ENCODE results near the gene TMEM219. TPM values are rescaled to one million over a fixed set of nuclear protein-coding genes. Genes with fewer than 3 reads are reported as not detected.

TMEM219 gene
- total and polyA plus RNA-seq, 4 donors: 88.0 to 244 (median 152) TPM

GRCh38 chr16:29983420-29984136 lies 21.7 kb downstream of the TMEM219 start:
- Histone ChIP-seq H3K36me3 (ENCODE audit: control insufficient read depth in 1 of 2, insufficient read depth in 2 of 2, low read length in 1 of 2) (peaks cover 9 to 10% of the 10 kb centered on the region in 2 donors), H3K4me3 (ENCODE audit: low read length in 2 of 2) (no peak overlapping the region), H3K9me3 (ENCODE audit: control insufficient read depth, low read length) (no peaks in the 10 kb centered on the region), H3K27ac (ENCODE audit: low read depth in 1 of 2, low read length in 2 of 2) (no peak overlapping the region), H3K27me3 (ENCODE audit: control insufficient read depth in 1 of 2, insufficient read depth in 2 of 2, low read length in 1 of 2) (no peaks in the 10 kb centered on the region), H3K4me1 (ENCODE audit: control insufficient read depth in 1 of 2, insufficient read depth in 2 of 2, low read length in 2 of 2) (no peaks in the 10 kb centered on the region)
- ATAC-seq (ENCODE audit: low FRiP score) (no peak), DNase-seq (peak; percentile 38 to 61)
- intact Hi-C loops (cut with DNase I): no loop called here
- WGBS, 2 donors: 85 to 86% methylated on average over 12 of the region's 12 CpGs

DNA sequence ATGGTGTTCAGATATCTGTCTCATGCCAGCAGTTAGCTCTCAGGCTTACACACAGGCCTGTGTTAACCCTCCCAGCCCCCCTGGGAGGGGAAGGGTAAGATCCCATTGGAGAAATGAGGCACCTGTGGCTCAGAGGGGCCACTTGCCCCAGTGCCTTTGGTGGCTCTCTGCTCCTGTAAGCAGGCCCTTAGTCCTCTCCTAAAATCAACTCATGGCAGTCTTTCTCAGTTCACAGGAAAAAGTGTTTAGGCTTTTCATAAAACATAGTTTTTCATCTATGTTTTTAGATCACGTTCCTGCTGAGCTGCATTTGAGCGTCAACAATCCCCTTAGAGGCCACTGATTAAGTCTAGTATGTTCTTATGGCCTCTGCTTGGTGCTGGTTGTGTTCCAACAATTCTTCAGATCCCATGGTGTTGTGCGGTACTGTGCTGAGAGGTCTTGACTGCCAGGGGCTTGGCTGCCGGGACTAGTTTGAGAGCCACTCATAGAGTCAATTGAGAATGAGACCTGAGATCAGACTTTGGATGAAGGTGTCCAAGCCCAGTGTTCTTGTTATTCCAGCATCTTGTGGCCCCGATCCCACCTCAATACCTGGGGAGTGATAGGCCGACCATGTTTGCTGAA lies 22.4 kb downstream of the TMEM219 start:
- Histone ChIP-seq H3K4me3 (ENCODE audit: low read length in 2 of 2) (no peak overlapping the region), H3K4me1 (ENCODE audit: control insufficient read depth in 1 of 2, insufficient read depth in 2 of 2, low read length in 2 of 2) (no peaks in the 10 kb centered on the region), H3K27ac (ENCODE audit: low read depth in 1 of 2, low read length in 2 of 2) (no peak overlapping the region), H3K36me3 (ENCODE audit: control insufficient read depth in 1 of 2, insufficient read depth in 2 of 2, low read length in 1 of 2) (peaks cover 9 to 10% of the 10 kb centered on the region in 2 donors), H3K27me3 (ENCODE audit: control insufficient read depth in 1 of 2, insufficient read depth in 2 of 2, low read length in 1 of 2) (no peaks in the 10 kb centered on the region), H3K9me3 (ENCODE audit: control insufficient read depth, low read length) (no peaks in the 10 kb centered on the region)
- no peak for ATAC-seq (ENCODE audit: low FRiP score)
- 81 to 83% methylated on average over 6 of the region's 6 CpGs for WGBS, 2 donors
- peak in 1 of 2 donors; percentile 49 for DNase-seq
- intact Hi-C loops (cut with DNase I): no loop called here

DNA sequence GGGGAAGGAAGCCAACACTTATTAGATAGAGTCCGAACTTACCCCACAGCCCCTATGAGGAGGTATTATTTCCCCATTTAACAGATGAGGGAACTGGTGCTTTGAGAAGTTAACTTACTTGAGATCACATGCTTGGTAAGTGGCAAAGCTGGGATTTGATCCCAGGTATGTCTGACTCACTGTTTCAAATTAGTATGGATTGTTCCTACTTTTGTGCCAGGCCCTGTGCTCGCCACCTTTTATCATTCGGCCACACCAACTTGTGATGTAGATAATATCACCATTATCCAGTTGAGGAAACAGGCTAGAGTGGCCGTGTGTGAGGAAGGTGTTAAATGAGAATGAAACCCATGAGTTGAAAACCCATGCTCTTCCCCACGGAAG lies 22.9 kb downstream of the TMEM219 start:
- intact Hi-C loops (cut with DNase I): no loop called here
- Histone ChIP-seq H3K27ac (ENCODE audit: low read depth in 1 of 2, low read length in 2 of 2) (no peak overlapping the region), H3K9me3 (ENCODE audit: control insufficient read depth, low read length) (no peaks in the 10 kb centered on the region), H3K36me3 (ENCODE audit: control insufficient read depth in 1 of 2, insufficient read depth in 2 of 2, low read length in 1 of 2) (peaks cover 9 to 10% of the 10 kb centered on the region in 2 donors), H3K4me1 (ENCODE audit: control insufficient read depth in 1 of 2, insufficient read depth in 2 of 2, low read length in 2 of 2) (no peaks in the 10 kb centered on the region), H3K27me3 (ENCODE audit: control insufficient read depth in 1 of 2, insufficient read depth in 2 of 2, low read length in 1 of 2) (no peaks in the 10 kb centered on the region), H3K4me3 (ENCODE audit: low read length in 2 of 2) (no peak overlapping the region)
- ATAC-seq (ENCODE audit: low FRiP score): no peak
- WGBS, 2 donors: 85 to 88% methylated on average over 5 of the region's 5 CpGs
- DNase-seq: no peak

- 92 to 93% methylated on average over 26 to 28 of the region's 28 CpGs for WGBS, 2 donors
- no peaks in the 10 kb centered on the region for H3K27me3 ChIP-seq (ENCODE audit: control insufficient read depth in 1 of 2, insufficient read depth in 2 of 2, low read length in 1 of 2)
- no peak overlapping the region for H3K27ac ChIP-seq (ENCODE audit: low read depth in 1 of 2, low read length in 2 of 2)
- ATAC-seq (ENCODE audit: low FRiP score): no peak
- H3K4me3 ChIP-seq (ENCODE audit: low read length in 2 of 2): no peak overlapping the region
- no peaks in the 10 kb centered on the region for H3K4me1 ChIP-seq (ENCODE audit: control insufficient read depth in 1 of 2, insufficient read depth in 2 of 2, low read length in 2 of 2)
- DNase-seq: peak; percentile 41 to 69
- peaks cover 8 to 9% of the 10 kb centered on the region in 2 donors for H3K36me3 ChIP-seq (ENCODE audit: control insufficient read depth in 1 of 2, insufficient read depth in 2 of 2, low read length in 1 of 2)
- intact Hi-C loops (cut with DNase I): no loop called here
- no peaks in the 10 kb centered on the region for H3K9me3 ChIP-seq (ENCODE audit: control insufficient read depth, low read length)
These were observed 23.5 kb downstream of the TMEM219 start for GRCh38 chr16:29985271-29985811.

GRCh38 chr16:29986231-29986630 lies 24.4 kb downstream of the TMEM219 start:
- no peaks in the 10 kb centered on the region for H3K27me3 ChIP-seq (ENCODE audit: control insufficient read depth in 1 of 2, insufficient read depth in 2 of 2, low read length in 1 of 2)
- intact Hi-C loops (cut with DNase I): no loop called here
- no peaks in the 10 kb centered on the region for H3K4me1 ChIP-seq (ENCODE audit: control insufficient read depth in 1 of 2, insufficient read depth in 2 of 2, low read length in 2 of 2)
- H3K27ac ChIP-seq (ENCODE audit: low read depth in 1 of 2, low read length in 2 of 2): no peak overlapping the region
- H3K9me3 ChIP-seq (ENCODE audit: control insufficient read depth, low read length): no peaks in the 10 kb centered on the region
- ATAC-seq (ENCODE audit: low FRiP score): no peak
- WGBS, 2 donors: 88 to 91% methylated on average over 20 of the region's 20 CpGs
- peaks cover 8 to 9% of the 10 kb centered on the region in 2 donors for H3K36me3 ChIP-seq (ENCODE audit: control insufficient read depth in 1 of 2, insufficient read depth in 2 of 2, low read length in 1 of 2)
- peak; percentile 23 to 71 for DNase-seq
- H3K4me3 ChIP-seq (ENCODE audit: low read length in 2 of 2): no peak overlapping the region

GRCh38 chr16:29986931-29987330 lies 25.1 kb downstream of the TMEM219 start:
- WGBS, 2 donors: 86 to 88% methylated on average over 5 of the region's 5 CpGs
- ATAC-seq (ENCODE audit: low FRiP score) (no peak), DNase-seq (peak in 1 of 2 donors; percentile 59)
- intact Hi-C loops (cut with DNase I): no loop called here
- Histone ChIP-seq H3K27ac (ENCODE audit: low read depth in 1 of 2, low read length in 2 of 2) (no peak overlapping the region), H3K36me3 (ENCODE audit: control insufficient read depth in 1 of 2, insufficient read depth in 2 of 2, low read length in 1 of 2) (peaks cover 5 to 8% of the 10 kb centered on the region in 2 donors), H3K4me3 (ENCODE audit: low read length in 2 of 2) (no peak overlapping the region), H3K9me3 (ENCODE audit: control insufficient read depth, low read length) (no peaks in the 10 kb centered on the region), H3K4me1 (ENCODE audit: control insufficient read depth in 1 of 2, insufficient read depth in 2 of 2, low read length in 2 of 2) (no peaks in the 10 kb centered on the region), H3K27me3 (ENCODE audit: control insufficient read depth in 1 of 2, insufficient read depth in 2 of 2, low read length in 1 of 2) (no peaks in the 10 kb centered on the region)

GRCh38 chr16:29987371-29988085 lies 25.6 kb downstream of the TMEM219 start:
- peak; percentile 36 to 72 for DNase-seq
- ATAC-seq (ENCODE audit: low FRiP score): no peak
- no peak overlapping the region for H3K27ac ChIP-seq (ENCODE audit: low read depth in 1 of 2, low read length in 2 of 2)
- H3K27me3 ChIP-seq (ENCODE audit: control insufficient read depth in 1 of 2, insufficient read depth in 2 of 2, low read length in 1 of 2): no peaks in the 10 kb centered on the region
- no peaks in the 10 kb centered on the region for H3K4me1 ChIP-seq (ENCODE audit: control insufficient read depth in 1 of 2, insufficient read depth in 2 of 2, low read length in 2 of 2)
- no peak overlapping the region for H3K4me3 ChIP-seq (ENCODE audit: low read length in 2 of 2)
- WGBS, 2 donors: 89 to 91% methylated on average over 34 to 35 of the region's 35 CpGs
- H3K9me3 ChIP-seq (ENCODE audit: control insufficient read depth, low read length): no peaks in the 10 kb centered on the region
- intact Hi-C loops (cut with DNase I): no loop called here
- peaks cover 5 to 8% of the 10 kb centered on the region in 2 donors for H3K36me3 ChIP-seq (ENCODE audit: control insufficient read depth in 1 of 2, insufficient read depth in 2 of 2, low read length in 1 of 2)

DNA sequence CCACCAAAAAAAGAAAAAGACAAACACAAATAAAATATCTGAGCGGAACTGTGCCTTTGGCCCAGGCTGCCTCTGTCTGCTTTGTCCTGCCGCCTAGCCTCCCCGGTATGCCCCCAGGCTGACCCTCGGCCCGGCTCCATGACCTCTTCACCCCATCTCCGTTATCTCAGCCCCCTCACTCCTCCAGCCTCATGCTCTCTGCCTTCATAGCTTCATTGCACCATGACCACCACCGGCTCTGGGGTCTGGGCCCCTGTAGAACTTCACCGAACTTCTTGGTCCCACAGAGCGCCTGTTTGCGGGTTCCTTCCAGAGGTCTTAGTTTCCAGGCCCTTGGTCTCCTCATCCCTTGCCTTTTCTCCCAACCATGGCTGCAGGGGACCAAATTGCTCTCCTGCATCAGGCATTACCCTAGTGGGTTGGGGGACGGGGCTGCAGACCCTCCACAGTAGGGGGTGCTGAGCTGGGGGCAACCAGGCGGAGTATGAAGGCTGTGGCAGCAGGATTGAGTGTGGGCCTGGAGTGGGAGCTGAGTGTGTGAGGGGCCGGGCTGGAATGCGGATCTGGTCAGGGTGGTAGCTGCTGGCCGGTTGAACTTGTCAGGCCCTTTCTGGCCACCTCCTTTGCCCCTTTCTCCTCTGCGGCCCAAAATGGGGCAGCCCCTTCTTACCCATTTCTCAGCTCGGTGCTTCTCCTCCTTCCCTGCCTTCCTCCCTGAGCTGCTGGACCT lies 26.6 kb downstream of the TMEM219 start:
- ATAC-seq (ENCODE audit: low FRiP score) (no peak), DNase-seq (peak; percentile 30 to 70)
- H3K4me1 ChIP-seq (ENCODE audit: control insufficient read depth in 1 of 2, insufficient read depth in 2 of 2, low read length in 2 of 2): no peaks in the 10 kb centered on the region
- WGBS, 2 donors: 75 to 77% methylated on average over 16 to 17 of the region's 17 CpGs
- intact Hi-C loops (cut with DNase I): no loop called here
- H3K9me3 ChIP-seq (ENCODE audit: control insufficient read depth, low read length): no peaks in the 10 kb centered on the region
- peaks cover 1 to 5% of the 10 kb centered on the region in 2 donors for H3K36me3 ChIP-seq (ENCODE audit: control insufficient read depth in 1 of 2, insufficient read depth in 2 of 2, low read length in 1 of 2)
- H3K27me3 ChIP-seq (ENCODE audit: control insufficient read depth in 1 of 2, insufficient read depth in 2 of 2, low read length in 1 of 2): no peaks in the 10 kb centered on the region
- H3K4me3 ChIP-seq (ENCODE audit: low read length in 2 of 2): no peak overlapping the region
- no peak overlapping the region for H3K27ac ChIP-seq (ENCODE audit: low read depth in 1 of 2, low read length in 2 of 2)
